DLD1 (cell line): ENCODE measurements around the gene KMT2D.
"Not testable (repeated sequence)": the region's sequence is repeated elsewhere in the genome, so short reads cannot be mapped to it uniquely, and the experiment has no call there.

Experiments used
- in situ Hi-C: cut with HindIII; loops from 2 replicates; pipeline ENCODE4 v1.10.0; 2017; ENCODE audit warnings: low sequenced_read_pairs

Gene KMT2D

GRCh38 chr12:49088150-49088931 lies 27.7 kb upstream of the KMT2D start:
- in situ Hi-C loops = no loop called here

GRCh38 chr12:49086116-49086515 lies 25.5 kb upstream of the KMT2D start:
- in situ Hi-C loops = no loop called here

GRCh38 chr12:49084438-49084837 lies 23.8 kb upstream of the KMT2D start:
- in situ Hi-C loops = no loop called here

DNA sequence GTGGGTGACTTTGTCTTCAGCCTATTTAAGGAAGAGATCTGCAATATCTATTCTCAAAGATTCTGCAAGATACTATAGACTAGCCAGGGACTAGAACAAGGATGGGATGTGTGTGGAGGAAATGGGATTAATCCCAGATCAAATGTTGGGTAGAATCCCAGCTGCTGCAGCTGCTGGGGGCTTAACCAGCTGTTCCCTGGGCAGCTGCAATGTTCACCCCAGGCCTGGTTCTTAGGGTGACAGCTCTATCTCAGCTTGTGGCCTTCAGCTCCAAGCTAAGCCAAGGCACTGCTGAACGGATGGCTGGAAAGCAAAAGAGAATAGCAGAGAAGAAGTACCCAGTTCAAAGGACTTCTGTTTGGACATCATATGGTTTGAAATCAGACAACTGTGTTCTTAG lies 19.2 kb upstream of the KMT2D start:
- in situ Hi-C loops = no loop called here

GRCh38 chr12:49070971-49071370 lies 10.4 kb upstream of the KMT2D start:
- in situ Hi-C loops = no loop called here

- in situ Hi-C loops = no loop called here
Observed at GRCh38 chr12:49069507-49070346, 9.1 kb upstream of the KMT2D start, which contains the start of gene RHEBL1. Gene RHEBL1, minus strand, starts transcription at chr12:49069979. Its CDS starts 194 bp downstream, at chr12:49069785.

GRCh38 chr12:49068879-49069506 lies 8.4 kb upstream of the KMT2D start:
- in situ Hi-C loops = no loop called here

DNA sequence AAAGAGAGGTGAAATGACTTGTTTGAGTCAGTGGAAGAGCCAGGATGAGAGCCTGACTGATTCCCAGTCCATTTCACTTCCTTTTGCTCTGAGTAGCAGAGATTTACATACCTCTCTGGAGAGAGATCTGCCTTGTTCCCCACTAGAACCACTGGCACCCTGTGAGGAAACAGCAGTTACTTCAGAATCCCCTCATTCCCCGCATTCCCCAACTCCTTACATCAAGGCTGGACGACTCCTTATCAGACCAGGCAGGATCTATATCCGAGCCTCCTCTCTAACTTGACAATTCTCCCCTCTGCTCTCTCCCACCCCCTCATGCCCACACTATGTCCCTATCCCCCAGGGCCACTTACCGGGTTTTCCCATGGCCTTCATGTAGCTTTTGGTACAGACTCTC lies 5.5 kb upstream of the KMT2D start:
- in situ Hi-C loops = no loop called here

- in situ Hi-C loops = no loop called here
Observed at GRCh38 chr12:49064767-49065152, 4.2 kb upstream of the KMT2D start.

DNA sequence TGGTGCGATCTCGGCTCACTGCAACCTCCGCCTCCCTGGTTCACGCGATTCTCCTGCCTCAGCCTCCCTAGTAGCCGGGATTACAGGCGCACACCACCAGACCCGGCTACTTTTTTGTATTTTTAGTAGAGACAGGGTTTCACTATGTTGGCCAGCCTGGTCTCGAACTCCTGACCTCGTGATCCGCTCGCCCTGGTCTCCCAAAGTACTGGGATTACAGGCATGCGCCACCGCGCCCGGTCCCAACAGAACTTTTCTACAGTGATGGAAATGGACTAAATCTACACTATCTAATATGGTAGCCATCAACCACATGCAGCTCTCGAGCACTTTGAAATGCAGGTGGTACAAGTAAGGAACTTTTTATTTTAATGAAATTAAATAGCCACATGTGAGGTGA lies 1.3 kb upstream of the KMT2D start:
- in situ Hi-C loops = not testable (repeated sequence)

DNA sequence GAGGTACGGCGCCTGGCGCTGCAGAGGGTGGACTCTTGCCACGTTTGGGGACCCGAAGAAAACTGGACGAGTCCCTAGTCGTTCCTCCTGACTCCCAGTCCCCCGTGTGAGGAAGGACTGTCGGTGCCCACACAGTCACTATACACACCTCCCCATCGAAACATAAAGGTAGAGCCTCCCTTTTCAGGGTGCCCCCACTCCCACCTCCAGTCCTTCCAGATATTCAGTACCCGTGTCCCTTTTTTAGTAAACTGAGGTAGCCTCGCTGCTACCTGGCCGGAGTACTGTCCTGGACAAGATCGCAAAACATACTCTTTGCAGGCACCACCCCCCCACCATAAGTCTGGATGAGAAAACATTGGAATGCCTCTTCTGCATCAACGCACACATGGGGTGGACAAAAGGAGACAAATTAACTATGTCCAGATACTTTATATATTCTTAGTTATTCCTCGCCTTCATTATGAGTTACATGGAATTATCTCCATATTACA lies 610 bp upstream of the KMT2D start:
- in situ Hi-C loops = no loop called here

GRCh38 chr12:49059299-49060171 lies 1.1 kb downstream of the KMT2D start:
- in situ Hi-C loops = no loop called here

- in situ Hi-C loops = no loop called here
Observed at GRCh38 chr12:49059045-49059298, 1.6 kb downstream of the KMT2D start.

DNA sequence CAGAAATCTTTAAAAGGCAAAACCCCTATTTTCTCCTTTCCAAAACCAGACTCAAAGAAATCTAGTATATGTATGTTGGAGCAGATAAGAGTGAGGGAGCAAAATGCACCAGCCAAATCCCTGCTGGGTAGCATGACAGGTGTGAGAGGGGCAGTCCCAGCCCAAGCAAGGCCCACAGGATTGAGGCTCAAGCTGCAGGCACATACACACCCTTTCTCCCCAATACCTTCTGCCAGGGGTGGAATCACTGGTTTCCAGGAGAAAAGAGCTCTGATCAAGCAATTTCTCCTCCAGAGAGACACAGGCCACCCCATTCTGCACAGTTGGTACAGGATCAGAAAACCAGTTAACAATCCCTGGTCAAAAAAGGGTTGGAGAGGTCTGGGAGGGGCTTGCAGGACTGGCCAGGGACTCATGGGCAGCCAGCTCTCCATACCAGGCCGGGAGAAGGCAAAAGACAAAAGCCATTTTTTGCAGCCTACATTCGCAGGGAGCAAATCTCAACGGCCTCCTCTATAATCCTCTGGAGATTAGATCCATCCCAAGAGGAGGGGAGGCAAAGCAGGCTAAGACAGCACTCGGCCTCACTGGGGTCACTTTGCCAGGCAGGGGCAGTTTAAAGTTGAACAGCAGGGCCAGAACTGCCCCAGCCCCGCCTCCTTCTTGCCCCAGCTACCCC lies 2.1 kb downstream of the KMT2D start:
- in situ Hi-C loops = no loop called here

GRCh38 chr12:49057888-49058287 lies 2.7 kb downstream of the KMT2D start:
- in situ Hi-C loops = no loop called here

DNA sequence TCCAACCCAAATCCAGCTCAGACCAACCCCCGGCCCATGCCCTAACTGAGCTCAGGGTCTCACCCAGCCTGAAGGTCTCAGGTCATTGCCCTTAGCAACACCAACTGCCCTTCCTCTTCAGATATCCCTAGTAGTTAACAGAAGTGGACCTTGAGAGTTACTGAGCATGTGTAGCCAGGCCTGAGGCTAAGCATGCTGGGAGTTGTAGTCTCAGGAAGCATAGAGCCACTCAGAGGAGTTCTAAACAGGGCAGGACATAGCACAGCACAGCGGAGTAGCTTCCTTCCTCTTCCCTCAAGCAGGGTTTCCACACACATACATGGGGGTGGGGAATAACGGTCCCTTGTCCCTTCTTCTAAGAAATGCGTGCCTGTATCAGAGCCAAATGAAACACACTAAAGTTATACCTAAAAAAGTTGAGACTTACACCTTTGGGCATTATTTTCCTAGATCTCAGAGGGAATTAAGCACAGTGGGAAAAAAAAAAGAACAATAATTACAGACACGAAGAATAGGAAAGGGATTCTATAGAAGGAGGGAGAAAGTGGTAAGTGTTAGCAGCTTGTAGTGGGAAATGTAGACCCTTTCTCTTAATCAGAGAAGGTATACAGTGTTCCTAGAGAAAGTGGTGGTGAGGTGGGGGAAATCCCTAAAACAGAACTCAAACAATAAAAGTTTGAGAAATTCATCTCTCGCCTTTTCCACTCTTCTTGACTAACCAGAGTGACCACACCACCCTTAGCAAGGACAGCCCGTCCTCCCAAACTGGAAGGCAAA lies 4.4 kb downstream of the KMT2D start:
- in situ Hi-C loops = no loop called here

- in situ Hi-C loops = no loop called here
Observed at GRCh38 chr12:49055092-49055491, 5.5 kb downstream of the KMT2D start.

- in situ Hi-C loops = no loop called here
Observed at GRCh38 chr12:49054524-49054923, 6.1 kb downstream of the KMT2D start.

DNA sequence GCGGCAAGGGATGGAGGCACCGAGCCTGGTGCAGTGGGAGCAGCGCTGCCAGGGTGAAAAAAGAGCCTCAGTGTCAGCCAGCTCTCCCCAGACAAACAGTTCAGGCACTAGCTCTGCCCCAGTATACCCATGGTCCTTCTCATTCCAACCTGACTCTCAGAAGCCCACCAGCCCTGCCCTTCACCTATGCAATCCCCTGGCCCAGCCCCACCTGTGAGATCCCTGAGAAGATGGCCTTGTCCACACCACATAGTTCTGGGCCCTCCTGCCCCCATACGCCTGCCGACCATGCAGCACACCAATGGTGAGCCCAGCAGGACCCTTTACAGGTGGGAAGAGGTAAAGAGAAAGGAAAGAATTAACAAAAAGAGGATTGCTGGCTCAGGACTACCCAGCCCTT lies 6.5 kb downstream of the KMT2D start:
- in situ Hi-C loops = no loop called here
